ENCODE results near the gene ARHGAP44. TPM values are rescaled to one million over a fixed set of nuclear protein-coding genes. Genes with fewer than 3 reads are reported as not detected.
A peak's percentile ranks its signal among the peaks of the same experiment; 100 is the strongest.

ARHGAP44 gene
- total and polyA plus RNA-seq, 2 of the 13 experiments (the other 11 are each of a cell fraction or from before 2014, with no cell fraction given): 0.79 to 3.1 TPM

DNA sequence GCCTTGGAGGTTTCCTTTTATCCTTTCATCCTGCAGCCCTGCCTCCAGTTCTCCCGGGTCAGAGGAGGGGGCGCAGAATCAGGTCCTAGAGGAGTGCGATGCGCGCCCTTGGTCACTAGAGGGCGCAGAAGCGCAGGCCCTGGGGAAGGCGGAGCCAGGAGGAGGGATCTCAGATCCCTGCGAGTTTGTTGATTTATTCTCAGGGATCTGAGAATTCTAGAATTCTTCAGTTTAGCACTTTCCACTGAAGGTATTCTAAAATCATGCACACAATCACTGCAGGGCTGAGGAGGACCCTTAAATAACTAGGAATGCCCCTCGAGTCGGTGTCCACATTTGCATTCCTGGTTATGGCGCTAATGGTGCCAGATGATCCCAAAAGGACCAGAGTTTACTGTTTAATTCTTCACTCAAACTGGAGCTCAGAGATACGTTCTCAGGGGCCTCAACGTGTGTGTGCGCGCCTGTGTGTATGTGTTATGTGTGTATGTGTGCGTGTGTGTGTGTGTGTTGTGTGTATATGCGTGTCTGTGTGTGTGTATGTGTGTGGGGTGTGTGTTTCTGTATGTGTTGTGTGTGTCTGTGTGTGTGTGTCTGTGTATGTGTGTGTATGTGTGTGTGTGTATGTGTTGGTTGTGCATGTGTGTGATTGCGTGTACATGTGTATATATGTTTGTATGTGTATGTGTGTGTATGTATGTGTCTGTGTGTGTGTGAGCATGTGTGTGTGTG, 235.4 kb downstream of the ARHGAP44 start (continued):
- TF ChIP-seq, protein P1, sequence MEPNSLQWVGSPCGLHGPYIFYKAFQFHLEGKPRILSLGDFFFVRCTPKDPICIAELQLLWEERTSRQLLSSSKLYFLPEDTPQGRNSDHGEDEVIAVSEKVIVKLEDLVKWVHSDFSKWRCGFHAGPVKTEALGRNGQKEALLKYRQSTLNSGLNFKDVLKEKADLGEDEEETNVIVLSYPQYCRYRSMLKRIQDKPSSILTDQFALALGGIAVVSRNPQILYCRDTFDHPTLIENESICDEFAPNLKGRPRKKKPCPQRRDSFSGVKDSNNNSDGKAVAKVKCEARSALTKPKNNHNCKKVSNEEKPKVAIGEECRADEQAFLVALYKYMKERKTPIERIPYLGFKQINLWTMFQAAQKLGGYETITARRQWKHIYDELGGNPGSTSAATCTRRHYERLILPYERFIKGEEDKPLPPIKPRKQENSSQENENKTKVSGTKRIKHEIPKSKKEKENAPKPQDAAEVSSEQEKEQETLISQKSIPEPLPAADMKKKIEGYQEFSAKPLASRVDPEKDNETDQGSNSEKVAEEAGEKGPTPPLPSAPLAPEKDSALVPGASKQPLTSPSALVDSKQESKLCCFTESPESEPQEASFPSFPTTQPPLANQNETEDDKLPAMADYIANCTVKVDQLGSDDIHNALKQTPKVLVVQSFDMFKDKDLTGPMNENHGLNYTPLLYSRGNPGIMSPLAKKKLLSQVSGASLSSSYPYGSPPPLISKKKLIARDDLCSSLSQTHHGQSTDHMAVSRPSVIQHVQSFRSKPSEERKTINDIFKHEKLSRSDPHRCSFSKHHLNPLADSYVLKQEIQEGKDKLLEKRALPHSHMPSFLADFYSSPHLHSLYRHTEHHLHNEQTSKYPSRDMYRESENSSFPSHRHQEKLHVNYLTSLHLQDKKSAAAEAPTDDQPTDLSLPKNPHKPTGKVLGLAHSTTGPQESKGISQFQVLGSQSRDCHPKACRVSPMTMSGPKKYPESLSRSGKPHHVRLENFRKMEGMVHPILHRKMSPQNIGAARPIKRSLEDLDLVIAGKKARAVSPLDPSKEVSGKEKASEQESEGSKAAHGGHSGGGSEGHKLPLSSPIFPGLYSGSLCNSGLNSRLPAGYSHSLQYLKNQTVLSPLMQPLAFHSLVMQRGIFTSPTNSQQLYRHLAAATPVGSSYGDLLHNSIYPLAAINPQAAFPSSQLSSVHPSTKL (CRISPR knock-in tag; IDR thresholded peaks at IDR 0.05): no peak
- TF ChIP-seq CHD2 (IDR thresholded peaks at IDR 0.05; ENCODE audit: low read depth, low read length) (no peak), ATM (IDR thresholded peaks at IDR 0.05; ENCODE audit: borderline replicate concordance) (no peak), MAFK (conservative IDR thresholded peaks at IDR 0.05 in 1 of 2, IDR thresholded peaks at IDR 0.05 in 1 of 2; ENCODE audit: low read length in 2 of 2) (no peak), ZNF354B (CRISPR knock-in tag; IDR thresholded peaks at IDR 0.05) (no peak), ZNF850 (CRISPR knock-in tag; conservative IDR thresholded peaks at IDR 0.05) (0 out of 2 replicates have a peak, but pooled peaks have one; percentile 60), YEATS2 (CRISPR knock-in tag; IDR thresholded peaks at IDR 0.05; ENCODE audit: borderline replicate concordance) (no peak), SETDB1 (CRISPR knock-in tag; IDR thresholded peaks at IDR 0.05; ENCODE audit: borderline replicate concordance) (no peak), AGO1 (IDR thresholded peaks at IDR 0.05; ENCODE audit: low read depth, low read length, poor library complexity, severe bottlenecking) (no peak), ZNF615 (CRISPR knock-in tag; IDR thresholded peaks at IDR 0.05; ENCODE audit: borderline replicate concordance) (no peak), GFI1 (CRISPR knock-in tag; IDR thresholded peaks at IDR 0.05; ENCODE audit: borderline replicate concordance) (no peak), HDAC1 (CRISPR knock-in tag; IDR thresholded peaks at IDR 0.05) (0 out of 2 replicates have a peak, but pooled peaks have one; percentile 30), POGZ (CRISPR knock-in tag; IDR thresholded peaks at IDR 0.05) (peak; percentile 13; the same call in 1 of the 2 replicates), SALL1 (CRISPR knock-in tag; IDR thresholded peaks at IDR 0.05) (0 out of 2 replicates have a peak, but pooled peaks have one; percentile 15), SIN3A (IDR thresholded peaks at IDR 0.05; ENCODE audit: borderline replicate concordance, low read depth, low read length) (no peak), MTA1 (CRISPR knock-in tag; IDR thresholded peaks at IDR 0.05; ENCODE audit: borderline replicate concordance) (no peak)
- TF ChIP-seq, protein P2, sequence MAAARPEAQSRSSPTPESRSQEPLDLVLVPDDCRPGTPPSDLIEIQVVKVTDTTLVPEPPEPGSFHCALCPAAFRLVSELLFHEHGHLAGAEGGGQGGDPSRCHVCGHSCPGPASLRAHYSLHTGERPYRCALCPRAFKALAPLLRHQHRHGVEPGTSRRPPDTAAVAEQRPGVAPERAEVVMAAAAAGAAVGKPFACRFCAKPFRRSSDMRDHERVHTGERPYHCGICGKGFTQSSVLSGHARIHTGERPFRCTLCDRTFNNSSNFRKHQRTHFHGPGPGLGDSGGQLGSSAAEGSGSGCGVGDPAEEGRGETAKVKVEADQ (CRISPR knock-in tag; IDR thresholded peaks at IDR 0.05; ENCODE audit: borderline replicate concordance): no peak
- TF ChIP-seq, protein P3, sequence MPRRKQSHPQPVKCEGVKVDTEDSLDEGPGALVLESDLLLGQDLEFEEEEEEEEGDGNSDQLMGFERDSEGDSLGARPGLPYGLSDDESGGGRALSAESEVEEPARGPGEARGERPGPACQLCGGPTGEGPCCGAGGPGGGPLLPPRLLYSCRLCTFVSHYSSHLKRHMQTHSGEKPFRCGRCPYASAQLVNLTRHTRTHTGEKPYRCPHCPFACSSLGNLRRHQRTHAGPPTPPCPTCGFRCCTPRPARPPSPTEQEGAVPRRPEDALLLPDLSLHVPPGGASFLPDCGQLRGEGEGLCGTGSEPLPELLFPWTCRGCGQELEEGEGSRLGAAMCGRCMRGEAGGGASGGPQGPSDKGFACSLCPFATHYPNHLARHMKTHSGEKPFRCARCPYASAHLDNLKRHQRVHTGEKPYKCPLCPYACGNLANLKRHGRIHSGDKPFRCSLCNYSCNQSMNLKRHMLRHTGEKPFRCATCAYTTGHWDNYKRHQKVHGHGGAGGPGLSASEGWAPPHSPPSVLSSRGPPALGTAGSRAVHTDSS (CRISPR knock-in tag; conservative IDR thresholded peaks at IDR 0.05): no peak
- TF ChIP-seq, protein P4, sequence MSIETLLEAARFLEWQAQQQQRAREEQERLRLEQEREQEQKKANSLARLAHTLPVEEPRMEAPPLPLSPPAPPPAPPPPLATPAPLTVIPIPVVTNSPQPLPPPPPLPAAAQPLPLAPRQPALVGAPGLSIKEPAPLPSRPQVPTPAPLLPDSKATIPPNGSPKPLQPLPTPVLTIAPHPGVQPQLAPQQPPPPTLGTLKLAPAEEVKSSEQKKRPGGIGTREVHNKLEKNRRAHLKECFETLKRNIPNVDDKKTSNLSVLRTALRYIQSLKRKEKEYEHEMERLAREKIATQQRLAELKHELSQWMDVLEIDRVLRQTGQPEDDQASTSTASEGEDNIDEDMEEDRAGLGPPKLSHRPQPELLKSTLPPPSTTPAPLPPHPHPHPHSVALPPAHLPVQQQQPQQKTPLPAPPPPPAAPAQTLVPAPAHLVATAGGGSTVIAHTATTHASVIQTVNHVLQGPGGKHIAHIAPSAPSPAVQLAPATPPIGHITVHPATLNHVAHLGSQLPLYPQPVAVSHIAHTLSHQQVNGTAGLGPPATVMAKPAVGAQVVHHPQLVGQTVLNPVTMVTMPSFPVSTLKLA (IDR thresholded peaks at IDR 0.05): peak; percentile 43

All from HepG2 (cell line).